GM23338 (cell line): Measurements from ENCODE around the gene SLC44A1. TPM values are rescaled to one million over a fixed set of nuclear protein-coding genes. Genes with fewer than 3 reads are reported as not detected.

Experiments
- ATAC-seq: fragments of 200-7000 bp; cut with Tn5 transposase; 3 replicates; pipeline ENCODE4 v1.9.1; 2020
- DNase-seq: peaks from one replicate; pipeline ENCODE4 v3.0.0-alpha.2; 2015; ENCODE audit warnings: low spot score
- H2AFZ ChIP-seq: fragments of 200-600 bp; sonication (generic); 2 replicates; pipeline ENCODE4 v1.8.0; 2016; ENCODE audit warnings: antibody characterized with exemption, mild to moderate bottlenecking, moderate library complexity
- H3F3A ChIP-seq: fragments of 200-600 bp; sonication (generic); replicated peaks from 2 replicates; pipeline ENCODE4 v1.8.0; 2017; ENCODE audit warnings: antibody characterized with exemption, mixed run types, low read depth
- H3K27ac ChIP-seq: fragments of 200-600 bp; sonication (generic); 2 replicates; pipeline ENCODE4 v1.6.1; 2016; ENCODE audit warnings: low read depth
- H3K27me3 ChIP-seq: fragments of 200-600 bp; sonication (generic); 2 replicates; pipeline ENCODE4 v1.8.0; 2016; ENCODE audit warnings: mild to moderate bottlenecking, mixed run types, moderate library complexity; ENCODE audit not compliant: insufficient read depth
- H3K36me3 ChIP-seq: fragments of 200-600 bp; sonication (generic); 2 replicates; pipeline ENCODE4 v1.8.0; 2016; ENCODE audit warnings: mild to moderate bottlenecking; ENCODE audit not compliant: insufficient read depth
- H3K4me1 ChIP-seq: fragments of 200-600 bp; sonication (generic); 2 replicates; pipeline ENCODE4 v1.8.0; 2016; ENCODE audit warnings: mild to moderate bottlenecking, moderate library complexity; ENCODE audit not compliant: insufficient read depth
- H3K4me2 ChIP-seq: fragments of 200-600 bp; sonication (generic); 2 replicates; pipeline ENCODE4 v1.7.1; 2017; ENCODE audit warnings: mixed run types
- H3K4me3 ChIP-seq: fragments of 200-600 bp; sonication (generic); 2 replicates; pipeline ENCODE4 v1.6.1; 2016; ENCODE audit warnings: mixed run types
- H3K79me2 ChIP-seq: fragments of 200-600 bp; sonication (generic); replicated peaks from 2 replicates; pipeline ENCODE4 v1.8.0; 2017; ENCODE audit warnings: mild to moderate bottlenecking; ENCODE audit not compliant: insufficient read depth
- H3K9me2 ChIP-seq: fragments of 200-600 bp; sonication (generic); 2 replicates; pipeline ENCODE4 v1.8.0; 2017; ENCODE audit not compliant: insufficient read depth
- H4K20me1 ChIP-seq: fragments of 200-600 bp; sonication (generic); replicated peaks from 2 replicates; pipeline ENCODE4 v1.8.0; 2017; ENCODE audit warnings: mild to moderate bottlenecking; ENCODE audit not compliant: insufficient read depth
- H3K27ac Mint-ChIP-seq: 2 replicates; pipeline ENCODE4 v1.8.0; 2020; ENCODE audit warnings: inconsistent platforms, mild to moderate bottlenecking, moderate library complexity, mixed read lengths
- H3K27me3 Mint-ChIP-seq: 3 replicates; pipeline ENCODE4 v1.8.0; 2022; ENCODE audit warnings: low read depth, mild to moderate bottlenecking, moderate library complexity, mixed read lengths, inconsistent platforms; ENCODE audit not compliant: insufficient read depth, poor library complexity
- H3K36me3 Mint-ChIP-seq: 3 replicates; pipeline ENCODE4 v1.8.0; 2021; ENCODE audit warnings: low read depth, mild to moderate bottlenecking, inconsistent platforms, moderate library complexity, mixed read lengths
- H3K4me1 Mint-ChIP-seq: 3 replicates; pipeline ENCODE4 v1.8.0; 2020; ENCODE audit warnings: mild to moderate bottlenecking, inconsistent platforms, mixed read lengths
- H3K4me3 Mint-ChIP-seq: 3 replicates; pipeline ENCODE4 v1.8.0; 2021; ENCODE audit warnings: moderate library complexity, mild to moderate bottlenecking, inconsistent platforms, mixed read lengths
- H3K9me3 Mint-ChIP-seq: 3 replicates; pipeline ENCODE4 v1.8.0; 2020; ENCODE audit warnings: moderate library complexity, mild to moderate bottlenecking, inconsistent platforms, mixed read lengths
- JUNB ChIP-seq: IDR thresholded peaks from one replicate; pipeline ENCODE4 v1.6.1; 2016; ENCODE audit warnings: antibody characterized with exemption; ENCODE audit not compliant: unreplicated experiment
- POLR2AphosphoS5 ChIP-seq: IDR thresholded peaks from 2 replicates; pipeline ENCODE4 v1.6.1; 2016; ENCODE audit warnings: antibody characterized with exemption, low read depth
- STAT1 ChIP-seq: IDR thresholded peaks from one replicate; pipeline ENCODE4 v1.6.1; 2016; ENCODE audit warnings: antibody characterized with exemption; ENCODE audit not compliant: unreplicated experiment
- ZNF114 ChIP-seq: fragments of 250-450 bp; sonication (Bioruptor Pico); IDR thresholded peaks from 2 replicates; pipeline ENCODE4 v1.5.0; 2020; ENCODE audit warnings: mild to moderate bottlenecking, moderate library complexity
- ZNF331 ChIP-seq: fragments of 250-450 bp; sonication (Bioruptor Pico); IDR thresholded peaks from 2 replicates; pipeline ENCODE4 v1.5.0; 2020; ENCODE audit warnings: low read depth, mild to moderate bottlenecking, moderate library complexity
- polyA plus RNA-seq: library from polyadenylated mRNA; unstranded; fragments of >200 nt; fragmentation: Nextera tagmentation; extraction: Ambion mirVana; gene quantifications from 2 replicates; pipeline ENCODE4 v1.2.1, GENCODE V29; 2016
- total RNA-seq: library from RNA; depleted of rRNA; stranded (reverse); fragments of >200 nt; shearing (Covaris generic); gene quantifications from 2 replicates; pipeline ENCODE4 v1.2.3, GENCODE V29; 2014
- TF ChIP-seq, protein P1 (sequence below): IDR thresholded peaks from one replicate; pipeline ENCODE4 v1.6.1; 2018; ENCODE audit warnings: antibody characterized with exemption; ENCODE audit not compliant: unreplicated experiment
- TF ChIP-seq, protein P2 (sequence below): fragments of 250-450 bp; sonication (Bioruptor Pico); IDR thresholded peaks from 2 replicates; pipeline ENCODE4 v1.5.0; 2020; ENCODE audit warnings: mild to moderate bottlenecking, moderate library complexity

The SLC44A1 gene
- total and polyA plus RNA-seq, 2 experiments from 2014 or later = 14.9 to 75.0 TPM

DNA sequence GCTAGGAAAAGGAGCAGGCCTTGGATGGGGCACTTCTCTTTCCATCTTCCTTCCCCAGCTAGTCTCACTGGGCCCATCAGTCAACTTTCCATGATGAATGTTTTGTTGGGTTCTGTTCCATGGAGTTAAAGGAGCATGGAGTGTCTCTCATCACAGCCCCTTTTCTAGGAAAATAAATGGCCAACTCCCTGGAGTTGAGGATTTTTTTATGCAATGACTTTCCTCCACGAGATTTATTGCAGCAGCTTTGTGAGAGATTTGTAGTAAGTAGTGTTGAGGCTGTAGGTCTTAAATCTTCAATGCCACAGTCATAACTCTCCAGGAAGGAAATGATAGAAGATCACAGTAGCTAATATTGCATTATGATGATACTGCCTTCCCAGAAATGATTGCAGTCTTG lies 45.6 kb upstream of the SLC44A1 start:
- Histone ChIP-seq H3F3A (no peaks in the 10 kb centered on the region), H3K27me3 (no peaks in the 10 kb centered on the region), H3K4me1 (no peaks in the 10 kb centered on the region), H3K4me2 (no peak overlapping the region), H3K27ac (no peak overlapping the region), H3K79me2 (no peaks in the 10 kb centered on the region), H3K36me3 (no peaks in the 10 kb centered on the region), H4K20me1 (no peaks in the 10 kb centered on the region), H3K9me2 (peaks cover 8% of the 10 kb centered on the region; the same call in 1 of the 2 replicates), H3K4me3 (no peak overlapping the region), H2AFZ (no peak overlapping the region)
- Mint-ChIP-seq H3K4me3 (no peak overlapping the region), H3K4me1 (peaks cover 7% of the 10 kb centered on the region; the same call in 1 of the 3 replicates), H3K27ac (no peak overlapping the region), H3K27me3 (peaks cover 3% of the 10 kb centered on the region), H3K9me3 (no peaks in the 10 kb centered on the region), H3K36me3 (no peaks in the 10 kb centered on the region)
- DNase-seq (no peak), ATAC-seq (no peak)
- TF ChIP-seq, protein P1, sequence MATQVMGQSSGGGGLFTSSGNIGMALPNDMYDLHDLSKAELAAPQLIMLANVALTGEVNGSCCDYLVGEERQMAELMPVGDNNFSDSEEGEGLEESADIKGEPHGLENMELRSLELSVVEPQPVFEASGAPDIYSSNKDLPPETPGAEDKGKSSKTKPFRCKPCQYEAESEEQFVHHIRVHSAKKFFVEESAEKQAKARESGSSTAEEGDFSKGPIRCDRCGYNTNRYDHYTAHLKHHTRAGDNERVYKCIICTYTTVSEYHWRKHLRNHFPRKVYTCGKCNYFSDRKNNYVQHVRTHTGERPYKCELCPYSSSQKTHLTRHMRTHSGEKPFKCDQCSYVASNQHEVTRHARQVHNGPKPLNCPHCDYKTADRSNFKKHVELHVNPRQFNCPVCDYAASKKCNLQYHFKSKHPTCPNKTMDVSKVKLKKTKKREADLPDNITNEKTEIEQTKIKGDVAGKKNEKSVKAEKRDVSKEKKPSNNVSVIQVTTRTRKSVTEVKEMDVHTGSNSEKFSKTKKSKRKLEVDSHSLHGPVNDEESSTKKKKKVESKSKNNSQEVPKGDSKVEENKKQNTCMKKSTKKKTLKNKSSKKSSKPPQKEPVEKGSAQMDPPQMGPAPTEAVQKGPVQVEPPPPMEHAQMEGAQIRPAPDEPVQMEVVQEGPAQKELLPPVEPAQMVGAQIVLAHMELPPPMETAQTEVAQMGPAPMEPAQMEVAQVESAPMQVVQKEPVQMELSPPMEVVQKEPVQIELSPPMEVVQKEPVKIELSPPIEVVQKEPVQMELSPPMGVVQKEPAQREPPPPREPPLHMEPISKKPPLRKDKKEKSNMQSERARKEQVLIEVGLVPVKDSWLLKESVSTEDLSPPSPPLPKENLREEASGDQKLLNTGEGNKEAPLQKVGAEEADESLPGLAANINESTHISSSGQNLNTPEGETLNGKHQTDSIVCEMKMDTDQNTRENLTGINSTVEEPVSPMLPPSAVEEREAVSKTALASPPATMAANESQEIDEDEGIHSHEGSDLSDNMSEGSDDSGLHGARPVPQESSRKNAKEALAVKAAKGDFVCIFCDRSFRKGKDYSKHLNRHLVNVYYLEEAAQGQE = no peak
- TF ChIP-seq ZNF114 (CRISPR knock-in tag) (no peak), POLR2AphosphoS5 (no peak), STAT1 (no peak)

DNA sequence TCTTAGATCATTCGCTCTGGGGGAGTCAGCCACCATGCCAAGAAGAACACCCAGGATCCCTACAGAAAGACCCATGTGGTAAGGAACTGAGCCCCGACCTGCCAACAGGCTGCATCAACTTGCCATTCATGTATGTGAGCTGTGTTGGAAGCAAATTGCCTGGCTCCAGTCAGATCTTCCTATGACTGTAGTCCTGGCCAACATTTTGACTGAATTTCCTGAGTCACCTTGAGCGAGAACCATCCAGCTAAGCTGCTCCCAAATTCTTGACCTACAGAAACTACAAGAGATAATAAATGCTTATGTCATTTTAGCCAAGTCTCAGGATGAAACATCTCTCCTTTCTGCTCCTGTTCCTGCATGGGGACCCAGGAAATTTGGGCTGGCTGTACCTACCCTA lies 40.0 kb upstream of the SLC44A1 start:
- Histone ChIP-seq H3K27ac (no peak overlapping the region), H3K79me2 (no peaks in the 10 kb centered on the region), H2AFZ (no peak overlapping the region), H3K27me3 (no peaks in the 10 kb centered on the region), H3K4me3 (no peak overlapping the region), H3F3A (no peaks in the 10 kb centered on the region), H3K4me2 (no peak overlapping the region), H3K4me1 (no peaks in the 10 kb centered on the region), H4K20me1 (no peaks in the 10 kb centered on the region), H3K36me3 (no peaks in the 10 kb centered on the region), H3K9me2 (0 out of 2 replicates have a peak, but pooled peaks cover 6% of the 10 kb centered on the region)
- H3K9me3 Mint-ChIP-seq = no peaks in the 10 kb centered on the region
- ATAC-seq (no peak), DNase-seq (no peak)
- TF ChIP-seq POLR2AphosphoS5 (no peak), JUNB (no peak), ZNF114 (CRISPR knock-in tag) (no peak), ZNF331 (CRISPR knock-in tag) (no peak)
- TF ChIP-seq, protein P1 = no peak
- TF ChIP-seq, protein P2, sequence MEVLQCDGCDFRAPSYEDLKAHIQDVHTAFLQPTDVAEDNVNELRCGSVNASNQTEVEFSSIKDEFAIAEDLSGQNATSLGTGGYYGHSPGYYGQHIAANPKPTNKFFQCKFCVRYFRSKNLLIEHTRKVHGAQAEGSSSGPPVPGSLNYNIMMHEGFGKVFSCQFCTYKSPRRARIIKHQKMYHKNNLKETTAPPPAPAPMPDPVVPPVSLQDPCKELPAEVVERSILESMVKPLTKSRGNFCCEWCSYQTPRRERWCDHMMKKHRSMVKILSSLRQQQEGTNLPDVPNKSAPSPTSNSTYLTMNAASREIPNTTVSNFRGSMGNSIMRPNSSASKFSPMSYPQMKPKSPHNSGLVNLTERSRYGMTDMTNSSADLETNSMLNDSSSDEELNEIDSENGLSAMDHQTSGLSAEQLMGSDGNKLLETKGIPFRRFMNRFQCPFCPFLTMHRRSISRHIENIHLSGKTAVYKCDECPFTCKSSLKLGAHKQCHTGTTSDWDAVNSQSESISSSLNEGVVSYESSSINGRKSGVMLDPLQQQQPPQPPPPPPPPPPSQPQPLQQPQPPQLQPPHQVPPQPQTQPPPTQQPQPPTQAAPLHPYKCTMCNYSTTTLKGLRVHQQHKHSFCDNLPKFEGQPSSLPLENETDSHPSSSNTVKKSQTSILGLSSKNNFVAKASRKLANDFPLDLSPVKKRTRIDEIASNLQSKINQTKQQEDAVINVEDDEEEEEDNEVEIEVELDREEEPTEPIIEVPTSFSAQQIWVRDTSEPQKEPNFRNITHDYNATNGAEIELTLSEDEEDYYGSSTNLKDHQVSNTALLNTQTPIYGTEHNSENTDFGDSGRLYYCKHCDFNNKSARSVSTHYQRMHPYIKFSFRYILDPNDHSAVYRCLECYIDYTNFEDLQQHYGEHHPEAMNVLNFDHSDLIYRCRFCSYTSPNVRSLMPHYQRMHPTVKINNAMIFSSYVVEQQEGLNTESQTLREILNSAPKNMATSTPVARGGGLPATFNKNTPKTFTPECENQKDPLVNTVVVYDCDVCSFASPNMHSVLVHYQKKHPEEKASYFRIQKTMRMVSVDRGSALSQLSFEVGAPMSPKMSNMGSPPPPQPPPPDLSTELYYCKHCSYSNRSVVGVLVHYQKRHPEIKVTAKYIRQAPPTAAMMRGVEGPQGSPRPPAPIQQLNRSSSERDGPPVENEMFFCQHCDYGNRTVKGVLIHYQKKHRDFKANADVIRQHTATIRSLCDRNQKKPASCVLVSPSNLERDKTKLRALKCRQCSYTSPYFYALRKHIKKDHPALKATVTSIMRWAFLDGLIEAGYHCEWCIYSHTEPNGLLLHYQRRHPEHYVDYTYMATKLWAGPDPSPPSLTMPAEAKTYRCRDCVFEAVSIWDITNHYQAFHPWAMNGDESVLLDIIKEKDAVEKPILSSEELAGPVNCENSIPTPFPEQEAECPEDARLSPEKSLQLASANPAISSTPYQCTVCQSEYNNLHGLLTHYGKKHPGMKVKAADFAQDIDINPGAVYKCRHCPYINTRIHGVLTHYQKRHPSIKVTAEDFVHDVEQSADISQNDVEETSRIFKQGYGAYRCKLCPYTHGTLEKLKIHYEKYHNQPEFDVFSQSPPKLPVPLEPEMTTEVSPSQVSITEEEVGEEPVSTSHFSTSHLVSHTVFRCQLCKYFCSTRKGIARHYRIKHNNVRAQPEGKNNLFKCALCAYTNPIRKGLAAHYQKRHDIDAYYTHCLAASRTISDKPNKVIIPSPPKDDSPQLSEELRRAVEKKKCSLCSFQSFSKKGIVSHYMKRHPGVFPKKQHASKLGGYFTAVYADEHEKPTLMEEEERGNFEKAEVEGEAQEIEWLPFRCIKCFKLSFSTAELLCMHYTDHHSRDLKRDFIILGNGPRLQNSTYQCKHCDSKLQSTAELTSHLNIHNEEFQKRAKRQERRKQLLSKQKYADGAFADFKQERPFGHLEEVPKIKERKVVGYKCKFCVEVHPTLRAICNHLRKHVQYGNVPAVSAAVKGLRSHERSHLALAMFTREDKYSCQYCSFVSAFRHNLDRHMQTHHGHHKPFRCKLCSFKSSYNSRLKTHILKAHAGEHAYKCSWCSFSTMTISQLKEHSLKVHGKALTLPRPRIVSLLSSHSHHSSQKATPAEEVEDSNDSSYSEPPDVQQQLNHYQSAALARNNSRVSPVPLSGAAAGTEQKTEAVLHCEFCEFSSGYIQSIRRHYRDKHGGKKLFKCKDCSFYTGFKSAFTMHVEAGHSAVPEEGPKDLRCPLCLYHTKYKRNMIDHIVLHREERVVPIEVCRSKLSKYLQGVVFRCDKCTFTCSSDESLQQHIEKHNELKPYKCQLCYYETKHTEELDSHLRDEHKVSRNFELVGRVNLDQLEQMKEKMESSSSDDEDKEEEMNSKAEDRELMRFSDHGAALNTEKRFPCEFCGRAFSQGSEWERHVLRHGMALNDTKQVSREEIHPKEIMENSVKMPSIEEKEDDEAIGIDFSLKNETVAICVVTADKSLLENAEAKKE (CRISPR knock-in tag) = no peak
- H3K27ac Mint-ChIP-seq = no peak overlapping the region
- H3K4me3 Mint-ChIP-seq = no peak overlapping the region
- H3K27me3 Mint-ChIP-seq = no peaks in the 10 kb centered on the region
- no peaks in the 10 kb centered on the region for H3K36me3 Mint-ChIP-seq
- H3K4me1 Mint-ChIP-seq = no peaks in the 10 kb centered on the region
